ENCODE results near the gene GOT1.

Gene GOT1

GRCh38 chr10:99395750-99396445, 34.5 kb downstream of the GOT1 start:
- no peak for TF ChIP-seq GATA2 (IDR thresholded peaks at IDR 0.05; ENCODE audit: low read depth, low read length)

- no peak for TF ChIP-seq GATA3 (IDR thresholded peaks at IDR 0.05; ENCODE audit: low read depth, low read length)
- TF ChIP-seq GATA2 (IDR thresholded peaks at IDR 0.05; ENCODE audit: low read depth, low read length): no peak
These were observed 35.5 kb downstream of the GOT1 start for GRCh38 chr10:99394761-99395386.

GRCh38 chr10:99394256-99394655, 36.2 kb downstream of the GOT1 start:
- TF ChIP-seq GATA2 (IDR thresholded peaks at IDR 0.05; ENCODE audit: low read depth, low read length): no peak
- no peak for TF ChIP-seq GATA3 (IDR thresholded peaks at IDR 0.05; ENCODE audit: low read depth, low read length)

- no peak for TF ChIP-seq GATA2 (IDR thresholded peaks at IDR 0.05; ENCODE audit: low read depth, low read length)
- TF ChIP-seq GATA3 (IDR thresholded peaks at IDR 0.05; ENCODE audit: low read depth, low read length): no peak
These were observed 36.7 kb downstream of the GOT1 start for GRCh38 chr10:99393683-99394082.

- no peak for TF ChIP-seq GATA2 (IDR thresholded peaks at IDR 0.05; ENCODE audit: low read depth, low read length)
- TF ChIP-seq GATA3 (IDR thresholded peaks at IDR 0.05; ENCODE audit: low read depth, low read length): no peak
These were observed 37.4 kb downstream of the GOT1 start for GRCh38 chr10:99393036-99393435.

- TF ChIP-seq GATA2 (IDR thresholded peaks at IDR 0.05; ENCODE audit: low read depth, low read length): no peak
- TF ChIP-seq GATA3 (IDR thresholded peaks at IDR 0.05; ENCODE audit: low read depth, low read length): no peak
These were observed 39.1 kb downstream of the GOT1 start for GRCh38 chr10:99391346-99391745.

- TF ChIP-seq GATA3 (IDR thresholded peaks at IDR 0.05; ENCODE audit: low read depth, low read length) (no peak), GATA2 (IDR thresholded peaks at IDR 0.05; ENCODE audit: low read depth, low read length) (no peak)
These were observed 40.5 kb downstream of the GOT1 start for GRCh38 chr10:99389729-99390480.

- TF ChIP-seq GATA3 (IDR thresholded peaks at IDR 0.05; ENCODE audit: low read depth, low read length) (no peak), GATA2 (IDR thresholded peaks at IDR 0.05; ENCODE audit: low read depth, low read length) (no peak)
These were observed 42.9 kb downstream of the GOT1 start for GRCh38 chr10:99387541-99387940.

- TF ChIP-seq GATA2 (IDR thresholded peaks at IDR 0.05; ENCODE audit: low read depth, low read length) (no peak), GATA3 (IDR thresholded peaks at IDR 0.05; ENCODE audit: low read depth, low read length) (no peak)
These were observed 43.4 kb downstream of the GOT1 start for GRCh38 chr10:99387071-99387470.

GRCh38 chr10:99382176-99382575, 48.2 kb downstream of the GOT1 start:
- TF ChIP-seq GATA2 (IDR thresholded peaks at IDR 0.05; ENCODE audit: low read depth, low read length) (no peak), GATA3 (IDR thresholded peaks at IDR 0.05; ENCODE audit: low read depth, low read length) (no peak)

- TF ChIP-seq GATA3 (IDR thresholded peaks at IDR 0.05; ENCODE audit: low read depth, low read length) (no peak), GATA2 (IDR thresholded peaks at IDR 0.05; ENCODE audit: low read depth, low read length) (no peak)
These were observed 55.0 kb downstream of the GOT1 start for GRCh38 chr10:99375426-99375825.

GRCh38 chr10:99374972-99375371, 55.5 kb downstream of the GOT1 start:
- TF ChIP-seq GATA3 (IDR thresholded peaks at IDR 0.05; ENCODE audit: low read depth, low read length) (no peak), GATA2 (IDR thresholded peaks at IDR 0.05; ENCODE audit: low read depth, low read length) (no peak)

GRCh38 chr10:99374526-99374925, 55.9 kb downstream of the GOT1 start:
- no peak for TF ChIP-seq GATA2 (IDR thresholded peaks at IDR 0.05; ENCODE audit: low read depth, low read length)
- TF ChIP-seq GATA3 (IDR thresholded peaks at IDR 0.05; ENCODE audit: low read depth, low read length): no peak

GRCh38 chr10:99372546-99373271, 57.7 kb downstream of the GOT1 start:
- TF ChIP-seq GATA2 (IDR thresholded peaks at IDR 0.05; ENCODE audit: low read depth, low read length): no peak
- TF ChIP-seq GATA3 (IDR thresholded peaks at IDR 0.05; ENCODE audit: low read depth, low read length): no peak
